Measurements from ENCODE around the gene GAS2.

DNA sequence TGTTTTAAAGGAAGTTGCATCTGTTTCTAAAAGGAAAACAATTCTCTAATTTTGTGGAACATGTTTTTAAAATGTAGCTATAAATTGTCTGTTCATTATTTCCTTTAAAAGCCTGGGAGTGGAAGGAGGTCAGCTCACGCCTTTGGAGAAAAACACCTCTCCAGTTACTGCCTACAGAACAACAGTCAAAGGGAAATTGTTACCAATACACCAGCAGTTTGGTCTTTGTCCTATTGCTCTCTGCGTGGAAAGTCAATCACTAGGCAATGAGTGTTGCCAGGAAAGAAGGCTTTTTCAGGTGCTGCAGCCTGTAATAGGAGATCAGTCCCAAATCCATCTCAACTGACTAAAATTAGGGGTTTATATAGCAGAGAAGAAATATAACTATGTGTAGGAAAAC is 141.0 kb downstream of the GAS2 start:
- TF ChIP-seq, protein P1, sequence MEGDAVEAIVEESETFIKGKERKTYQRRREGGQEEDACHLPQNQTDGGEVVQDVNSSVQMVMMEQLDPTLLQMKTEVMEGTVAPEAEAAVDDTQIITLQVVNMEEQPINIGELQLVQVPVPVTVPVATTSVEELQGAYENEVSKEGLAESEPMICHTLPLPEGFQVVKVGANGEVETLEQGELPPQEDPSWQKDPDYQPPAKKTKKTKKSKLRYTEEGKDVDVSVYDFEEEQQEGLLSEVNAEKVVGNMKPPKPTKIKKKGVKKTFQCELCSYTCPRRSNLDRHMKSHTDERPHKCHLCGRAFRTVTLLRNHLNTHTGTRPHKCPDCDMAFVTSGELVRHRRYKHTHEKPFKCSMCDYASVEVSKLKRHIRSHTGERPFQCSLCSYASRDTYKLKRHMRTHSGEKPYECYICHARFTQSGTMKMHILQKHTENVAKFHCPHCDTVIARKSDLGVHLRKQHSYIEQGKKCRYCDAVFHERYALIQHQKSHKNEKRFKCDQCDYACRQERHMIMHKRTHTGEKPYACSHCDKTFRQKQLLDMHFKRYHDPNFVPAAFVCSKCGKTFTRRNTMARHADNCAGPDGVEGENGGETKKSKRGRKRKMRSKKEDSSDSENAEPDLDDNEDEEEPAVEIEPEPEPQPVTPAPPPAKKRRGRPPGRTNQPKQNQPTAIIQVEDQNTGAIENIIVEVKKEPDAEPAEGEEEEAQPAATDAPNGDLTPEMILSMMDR (IDR thresholded peaks at IDR 0.05 in 4 of 5, conservative IDR thresholded peaks at IDR 0.05 in 1 of 5) = no peak
- no peak for TF ChIP-seq POLR2A (IDR thresholded peaks at IDR 0.05)
